CD14-positive monocyte (primary cell): Measurements from ENCODE around the gene PHLDA2. TPM values are rescaled to one million over a fixed set of nuclear protein-coding genes. Genes with fewer than 3 reads are reported as not detected.

Experiments used
- DNase-seq, 3 donors: peaks; one replicate each; pipeline ENCODE4 v3.0.0-alpha.2; 2011 to 2022
- H2AFZ ChIP-seq: 2 replicates; pipeline ENCODE4 v1.6.0; 2012; ENCODE audit warnings: mild to moderate bottlenecking, low read depth, low read length, inconsistent platforms; ENCODE audit not compliant: insufficient read depth, poor library complexity, severe bottlenecking
- H3K27ac ChIP-seq, 2 donors: 1 replicate in 1 of 2; 2 replicates in 1 of 2; pipeline ENCODE4 v1.5.1; 2012 to 2013; ENCODE audit warnings: low read length in 2 of 2, control low read depth in 1 of 2, inconsistent platforms in 1 of 2, low read depth in 1 of 2, mild to moderate bottlenecking in 1 of 2
- H3K27me3 ChIP-seq, 2 donors: one replicate each; pipeline versions ENCODE4 v1.6.0 to v1.6.1; 2011 to 2013; ENCODE audit warnings: low read length in 2 of 2; ENCODE audit not compliant: control insufficient read depth in 2 of 2, insufficient read depth in 2 of 2
- H3K36me3 ChIP-seq, 2 donors: replicated peaks in 1 of 2; 1 replicate in 1 of 2; 2 replicates in 1 of 2; pipeline versions ENCODE4 v1.5.1 to v1.6.1; 2012 to 2013; ENCODE audit warnings: low read length in 2 of 2, control low read depth in 1 of 2, inconsistent platforms in 1 of 2, mild to moderate bottlenecking in 1 of 2; ENCODE audit not compliant: insufficient read depth in 2 of 2, control insufficient read depth in 1 of 2
- H3K4me1 ChIP-seq, 2 donors: 1 replicate in 1 of 2; 2 replicates in 1 of 2; pipeline versions ENCODE4 v1.5.1 to v1.6.1; 2012 to 2013; ENCODE audit warnings: low read length in 2 of 2, control low read depth in 1 of 2, inconsistent platforms in 1 of 2, mild to moderate bottlenecking in 1 of 2, moderate library complexity in 1 of 2; ENCODE audit not compliant: insufficient read depth in 2 of 2, control insufficient read depth in 1 of 2
- H3K4me2 ChIP-seq: replicated peaks from 2 replicates; pipeline ENCODE3; 2012; ENCODE audit warnings: low read length, moderate library complexity, mild to moderate bottlenecking; ENCODE audit not compliant: poor library complexity, severe bottlenecking; ENCODE audit errors: extremely low read depth
- H3K4me3 ChIP-seq, 3 experiments: fragments of 200-600 bp in 1 of 3; sonication (generic) in 1 of 3; replicated peaks in 1 of 3; 1 replicate in 2 of 3; 2 replicates in 1 of 3; pipeline ENCODE4 v1.5.1; 2011 to 2013; ENCODE audit warnings: low read length in 3 of 3, mild to moderate bottlenecking in 3 of 3, control low read depth in 2 of 3, low read depth in 2 of 3, inconsistent platforms in 1 of 3, moderate library complexity in 1 of 3
- H3K79me2 ChIP-seq: 2 replicates; pipeline ENCODE4 v1.6.0; 2012; ENCODE audit warnings: mild to moderate bottlenecking, control low read depth, inconsistent platforms, low read length, moderate library complexity; ENCODE audit not compliant: insufficient read depth
- H3K9ac ChIP-seq: 2 replicates; pipeline ENCODE4 v1.6.0; 2017; ENCODE audit warnings: low read length, mild to moderate bottlenecking; ENCODE audit not compliant: insufficient read depth, poor library complexity, severe bottlenecking
- H3K9me3 ChIP-seq, 2 donors: replicated peaks in 1 of 2; 1 replicate in 1 of 2; 2 replicates in 1 of 2; pipeline versions ENCODE4 v1.5.1 to v1.6.1; 2012 to 2013; ENCODE audit warnings: low read length in 2 of 2, control low read depth in 1 of 2; ENCODE audit not compliant: control insufficient read depth in 1 of 2, insufficient read depth in 1 of 2
- H4K20me1 ChIP-seq: 2 replicates; pipeline ENCODE4 v1.6.0; 2012; ENCODE audit warnings: mild to moderate bottlenecking, low read length, control low read depth, moderate library complexity; ENCODE audit not compliant: insufficient read depth
- H3K27ac Mint-ChIP-seq, 7 donors: one replicate each; pipeline ENCODE4 v1.8.0; 2020; ENCODE audit warnings: mild to moderate bottlenecking in 7 of 7, mixed read lengths in 7 of 7, moderate library complexity in 6 of 7, inconsistent platforms in 2 of 7
- H3K27me3 Mint-ChIP-seq, 3 donors: one replicate each; pipeline ENCODE4 v1.8.0; 2021 to 2022; ENCODE audit warnings: low read depth in 3 of 3, mild to moderate bottlenecking in 3 of 3, mixed read lengths in 3 of 3, moderate library complexity in 3 of 3, inconsistent platforms in 1 of 3
- H3K36me3 Mint-ChIP-seq, 2 donors: one replicate each; pipeline ENCODE4 v1.8.0; 2020; ENCODE audit warnings: mixed read lengths in 2 of 2, inconsistent platforms in 1 of 2, mild to moderate bottlenecking in 1 of 2
- H3K4me1 Mint-ChIP-seq: one replicate; pipeline ENCODE4 v1.8.0; 2020; ENCODE audit warnings: mild to moderate bottlenecking, mixed read lengths
- H3K4me3 Mint-ChIP-seq, 2 donors: one replicate each; pipeline ENCODE4 v1.8.0; 2020; ENCODE audit warnings: mild to moderate bottlenecking in 2 of 2, mixed read lengths in 2 of 2, moderate library complexity in 1 of 2
- H3K9me3 Mint-ChIP-seq, 7 donors: one replicate each; pipeline ENCODE4 v1.8.0; 2020 to 2022; ENCODE audit warnings: mixed read lengths in 7 of 7, mild to moderate bottlenecking in 6 of 7, moderate library complexity in 6 of 7, inconsistent platforms in 2 of 7
- WGBS: methylation state at CpG from one replicate; pipeline ENCODE4 v1.1.5; 2013; ENCODE audit warnings: missing lambda C conversion rate; ENCODE audit not compliant: insufficient coverage; 5-methylcytosine and 5-hydroxymethylcytosine counted together
- intact Hi-C, 2 donors: fragments of 100-400 bp; cut with micrococcal nuclease; formaldehyde crosslinking; loops; one replicate each; pipeline versions ENCODE4 v1.15.0 to v1.15.1; 2023
- polyA plus RNA-seq, 3 donors: library from polyadenylated mRNA; depleted of rRNA in 1 of 3; unstranded in 2 of 3; stranded (reverse) in 1 of 3; fragments of 300-500 nt in 2 of 3; fragments of >200 nt in 1 of 3; fragmentation: Illumina TruSeq in 2 of 3; gene quantifications; 1 replicate in 2 of 3; 2 replicates in 1 of 3; pipeline ENCODE4 v1.2.3, GENCODE V29; 2012 to 2021
- TF ChIP-seq, protein P1 (sequence below): fragments of 200-600 bp; IDR thresholded peaks from one replicate; pipeline ENCODE4 v1.8.0; 2022; ENCODE audit warnings: antibody characterized with exemption, mild to moderate bottlenecking

The PHLDA2 gene
- polyA plus RNA-seq, 3 donors: 2.6 to 54.5 (median 4.7) TPM

DNA sequence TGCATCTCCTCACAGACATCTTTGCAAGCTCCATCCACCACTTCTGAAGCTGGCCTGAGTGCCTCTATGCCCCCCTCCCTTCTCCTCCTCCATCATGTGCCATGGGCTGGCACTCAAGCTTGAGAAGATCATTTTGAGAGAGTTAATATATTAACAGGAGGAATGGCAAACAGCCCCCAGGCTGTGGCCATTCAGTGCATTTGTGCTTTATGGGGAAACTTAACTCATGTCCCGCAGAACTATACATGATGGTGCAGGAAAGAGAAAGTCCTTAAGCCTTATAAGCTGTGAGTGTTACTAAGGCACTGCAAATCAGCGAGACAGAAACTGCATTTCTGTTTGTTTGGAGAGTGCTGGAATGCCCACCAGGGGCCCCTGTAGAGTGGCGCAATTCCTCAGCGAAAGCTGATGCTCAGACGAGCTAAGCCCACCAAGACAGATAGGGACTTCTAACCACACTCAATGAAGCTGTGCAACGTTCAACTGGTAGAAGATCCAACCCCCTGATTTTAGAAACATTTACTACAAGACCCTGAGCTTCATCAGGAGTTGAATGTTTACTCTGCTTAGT is 26.8 kb upstream of the PHLDA2 start:
- H3K27ac Mint-ChIP-seq: peak overlapping the region in 2 of 7 donors; percentile 77 to 78
- no peak overlapping the region for H3K4me2 ChIP-seq
- H3K4me1 ChIP-seq: peaks cover 37 to 45% of the 10 kb centered on the region in 2 donors
- peaks cover 86 to 97% of the 10 kb centered on the region in 2 donors for H3K36me3 Mint-ChIP-seq
- 86% methylated on average over 6 of the region's 6 CpGs for WGBS
- H4K20me1 ChIP-seq: peaks cover 17% of the 10 kb centered on the region
- no peak overlapping the region for H3K4me3 ChIP-seq
- DNase-seq: no peak
- H3K27me3 Mint-ChIP-seq: peaks cover 0 to 3% (median 0%) of the 10 kb centered on the region in 3 donors
- no peak overlapping the region for H3K9ac ChIP-seq
- H3K4me3 Mint-ChIP-seq: no peak overlapping the region
- TF ChIP-seq, protein P1, sequence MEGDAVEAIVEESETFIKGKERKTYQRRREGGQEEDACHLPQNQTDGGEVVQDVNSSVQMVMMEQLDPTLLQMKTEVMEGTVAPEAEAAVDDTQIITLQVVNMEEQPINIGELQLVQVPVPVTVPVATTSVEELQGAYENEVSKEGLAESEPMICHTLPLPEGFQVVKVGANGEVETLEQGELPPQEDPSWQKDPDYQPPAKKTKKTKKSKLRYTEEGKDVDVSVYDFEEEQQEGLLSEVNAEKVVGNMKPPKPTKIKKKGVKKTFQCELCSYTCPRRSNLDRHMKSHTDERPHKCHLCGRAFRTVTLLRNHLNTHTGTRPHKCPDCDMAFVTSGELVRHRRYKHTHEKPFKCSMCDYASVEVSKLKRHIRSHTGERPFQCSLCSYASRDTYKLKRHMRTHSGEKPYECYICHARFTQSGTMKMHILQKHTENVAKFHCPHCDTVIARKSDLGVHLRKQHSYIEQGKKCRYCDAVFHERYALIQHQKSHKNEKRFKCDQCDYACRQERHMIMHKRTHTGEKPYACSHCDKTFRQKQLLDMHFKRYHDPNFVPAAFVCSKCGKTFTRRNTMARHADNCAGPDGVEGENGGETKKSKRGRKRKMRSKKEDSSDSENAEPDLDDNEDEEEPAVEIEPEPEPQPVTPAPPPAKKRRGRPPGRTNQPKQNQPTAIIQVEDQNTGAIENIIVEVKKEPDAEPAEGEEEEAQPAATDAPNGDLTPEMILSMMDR: no peak
- no peak overlapping the region for H2AFZ ChIP-seq
- H3K27ac ChIP-seq: no peak overlapping the region
- H3K9me3 Mint-ChIP-seq: no peaks in the 10 kb centered on the region
- no peaks in the 10 kb centered on the region for H3K9me3 ChIP-seq
- peaks cover 31% of the 10 kb centered on the region for H3K4me1 Mint-ChIP-seq
- H3K27me3 ChIP-seq: no peaks in the 10 kb centered on the region
- intact Hi-C loops: no loop called here
- peaks cover 74 to 92% of the 10 kb centered on the region in 2 donors for H3K36me3 ChIP-seq
- peaks cover 16% of the 10 kb centered on the region for H3K79me2 ChIP-seq

DNA sequence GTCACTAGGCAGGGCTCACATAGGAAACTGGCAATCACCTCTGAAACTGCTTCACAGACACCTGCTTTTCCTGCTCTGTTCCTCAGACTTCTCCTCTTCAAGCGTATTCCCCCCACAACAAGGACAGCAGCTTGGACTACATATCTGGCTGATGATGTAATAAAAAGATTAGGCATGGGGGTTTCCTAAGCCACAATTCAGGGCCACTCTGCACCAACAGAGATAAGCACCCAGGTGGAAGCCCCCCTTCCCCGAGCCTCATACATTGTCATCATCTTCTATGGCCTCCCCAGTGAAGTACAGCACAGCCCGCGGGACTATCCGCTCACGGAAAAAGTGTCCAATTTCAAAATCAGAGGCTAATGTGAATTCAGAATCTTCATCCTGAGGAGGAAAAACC is 25.0 kb upstream of the PHLDA2 start:
- no peaks in the 10 kb centered on the region for H3K27me3 ChIP-seq
- peak overlapping the region in 1 of 2 donors; percentile 17 for H3K27ac ChIP-seq
- Mint-ChIP-seq H3K27ac (peak overlapping the region in 2 of 7 donors; percentile 19 to 57), H3K4me3 (no peak overlapping the region), H3K9me3 (no peaks in the 10 kb centered on the region), H3K4me1 (peaks cover 29% of the 10 kb centered on the region), H3K27me3 (peaks cover 0 to 3% (median 0%) of the 10 kb centered on the region in 3 donors), H3K36me3 (peaks cover 89 to 98% of the 10 kb centered on the region in 2 donors)
- peaks cover 9% of the 10 kb centered on the region for H4K20me1 ChIP-seq
- peaks cover 83 to 94% of the 10 kb centered on the region in 2 donors for H3K36me3 ChIP-seq
- TF ChIP-seq, protein P1: no peak
- H3K79me2 ChIP-seq: peaks cover 5% of the 10 kb centered on the region
- no peak for DNase-seq
- H2AFZ ChIP-seq: no peak overlapping the region
- H3K4me3 ChIP-seq: no peak overlapping the region
- intact Hi-C loops: no loop called here
- no peaks in the 10 kb centered on the region for H3K9me3 ChIP-seq
- peaks cover 29 to 37% of the 10 kb centered on the region in 2 donors for H3K4me1 ChIP-seq
- no peak overlapping the region for H3K4me2 ChIP-seq
- WGBS: 89% methylated on average over 5 of the region's 6 CpGs
- H3K9ac ChIP-seq: no peak overlapping the region
